ENCODE data around the gene CFAP20DC. TPM values are rescaled to one million over a fixed set of nuclear protein-coding genes. Genes with fewer than 3 reads are reported as not detected.
A peak's percentile ranks its signal among the peaks of the same experiment; 100 is the strongest.
"Not testable (repeated sequence)": the region's sequence is repeated elsewhere in the genome, so short reads cannot be mapped to it uniquely, and the experiment has no call there.

Gene CFAP20DC
- total RNA-seq, 1 experiment from 2014 or later, result not detected

DNA sequence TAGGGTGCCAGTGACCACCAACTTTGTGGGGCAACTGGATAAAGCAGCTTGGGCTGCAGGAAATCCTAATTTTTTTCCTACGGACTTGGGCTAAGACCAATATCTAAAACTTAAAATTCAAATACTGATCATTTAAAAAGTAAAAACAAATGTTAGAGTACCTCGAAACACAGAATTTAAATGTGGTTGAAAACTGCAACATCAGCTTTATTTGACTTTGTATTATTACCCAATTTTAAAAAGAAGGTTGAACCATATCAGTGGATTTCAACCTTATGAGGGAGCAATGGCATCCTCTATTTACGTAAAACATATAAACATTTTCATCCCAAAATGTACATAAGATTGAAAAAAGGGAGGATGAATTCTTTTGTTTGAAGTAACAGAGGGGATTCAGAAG is 26.2 kb downstream of the CFAP20DC start:
- no peak for DNase-seq (ENCODE audit: low read depth)

DNA sequence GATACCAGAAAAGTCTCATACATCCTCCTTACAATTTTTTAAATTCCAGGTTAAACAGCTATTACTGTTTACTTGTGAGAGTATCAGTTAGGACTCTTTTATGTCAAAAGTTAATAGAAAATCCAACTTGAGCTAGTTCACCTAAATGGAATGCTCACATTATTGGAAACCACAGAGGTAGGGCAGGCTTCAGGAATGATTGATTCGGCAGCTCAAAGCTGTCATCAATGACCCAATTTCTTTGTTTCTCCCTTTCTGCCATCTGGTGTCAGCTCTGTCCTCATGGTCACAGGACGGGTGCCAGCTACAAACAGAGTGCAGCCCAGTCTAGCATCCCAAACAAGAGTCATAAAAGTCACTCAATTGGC is 32.2 kb downstream of the CFAP20DC start:
- no peak for DNase-seq (ENCODE audit: low read depth)

DNA sequence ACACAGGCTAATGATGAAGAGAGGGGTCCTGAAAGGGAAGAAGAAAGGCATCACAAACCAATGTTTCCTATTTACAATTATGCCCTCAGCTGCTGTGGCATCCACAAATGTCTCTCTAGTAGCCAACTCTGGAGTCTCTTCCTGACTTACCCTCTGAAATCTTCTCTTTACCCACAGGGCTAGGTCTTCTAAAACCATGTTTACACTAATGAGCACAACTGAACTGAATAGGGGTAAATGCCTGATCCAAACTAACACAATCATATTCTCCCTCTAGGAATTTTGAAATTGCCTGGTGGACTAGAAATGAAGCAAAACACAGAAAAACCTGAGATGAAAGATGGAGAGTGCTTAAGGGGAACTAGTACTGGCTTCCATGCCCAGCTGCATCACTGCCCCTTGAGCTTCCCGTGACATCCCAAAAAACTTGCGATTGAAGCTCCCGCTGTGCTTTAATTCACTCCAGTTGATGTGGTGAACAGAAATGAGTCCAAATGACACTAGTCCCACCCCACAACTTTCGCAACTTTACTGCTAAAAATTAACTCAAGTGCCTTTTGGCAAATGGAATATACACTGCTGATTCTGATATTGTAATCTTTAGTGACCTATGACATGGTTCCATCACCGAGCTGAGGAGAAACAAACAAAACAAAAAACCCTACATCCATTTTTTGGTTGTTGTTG is 32.8 kb downstream of the CFAP20DC start:
- no peak for DNase-seq (ENCODE audit: low read depth)

DNA sequence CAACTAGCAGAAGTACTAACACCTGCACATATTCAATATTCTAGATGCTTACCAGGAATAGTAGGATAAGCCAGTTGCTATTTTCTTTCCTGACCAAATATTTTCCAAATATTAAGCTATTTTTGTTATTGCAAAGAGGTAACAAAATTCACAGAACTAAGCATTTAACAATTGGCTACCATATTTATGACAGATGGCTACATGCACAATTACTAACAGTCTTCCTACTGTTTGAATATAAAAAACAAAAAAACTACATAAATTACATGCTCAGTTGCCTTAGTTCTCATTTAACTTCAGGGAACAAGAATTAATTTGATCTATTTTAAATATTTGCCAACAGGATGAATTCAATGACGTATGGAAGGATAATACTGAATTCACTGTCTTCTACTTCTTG is 36.2 kb downstream of the CFAP20DC start:
- no peak for DNase-seq (ENCODE audit: low read depth)

DNA sequence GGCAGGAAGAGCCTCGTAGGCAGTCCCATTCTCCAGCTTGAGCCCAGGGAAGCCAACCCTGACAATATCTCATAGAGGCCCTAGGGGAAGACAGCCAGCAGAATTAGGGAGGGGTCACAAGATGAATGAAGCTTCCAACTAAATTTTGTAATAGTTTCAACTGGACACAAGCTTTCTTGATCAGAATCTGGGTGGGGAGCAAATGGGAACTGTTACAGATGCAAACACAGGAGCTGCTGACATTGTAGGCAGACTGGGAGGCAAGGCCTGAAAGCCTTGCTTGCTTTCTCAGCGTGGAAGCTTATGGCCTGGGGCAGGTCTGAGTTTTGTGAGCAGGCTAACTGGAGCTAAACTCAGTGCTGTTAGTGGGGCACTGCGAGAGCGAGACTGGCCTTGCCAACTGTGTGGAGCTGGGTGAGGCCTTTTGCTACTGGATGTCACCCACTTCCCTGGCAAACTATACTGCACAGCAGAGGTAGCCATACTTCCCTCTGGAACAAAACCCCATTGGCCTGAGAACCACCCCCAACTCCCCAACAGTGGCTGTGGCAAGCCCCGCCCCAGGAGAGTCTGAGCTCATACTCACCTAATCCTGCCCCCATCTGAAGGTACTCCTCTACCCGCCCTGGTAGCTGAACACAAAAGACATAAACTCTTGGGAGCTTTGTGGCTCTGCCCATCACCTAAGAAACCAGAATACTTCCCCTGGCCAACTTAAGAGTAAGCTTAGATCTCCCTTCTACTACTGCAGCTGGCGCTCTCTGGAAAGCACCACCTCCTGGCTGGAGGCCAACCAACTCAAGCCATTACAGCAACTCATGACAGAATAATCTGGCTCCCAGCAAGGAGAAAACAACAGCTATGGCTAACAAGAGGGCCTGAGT is 42.9 kb downstream of the CFAP20DC start:
- DNase-seq (ENCODE audit: low read depth), result peak; percentile 15

DNA sequence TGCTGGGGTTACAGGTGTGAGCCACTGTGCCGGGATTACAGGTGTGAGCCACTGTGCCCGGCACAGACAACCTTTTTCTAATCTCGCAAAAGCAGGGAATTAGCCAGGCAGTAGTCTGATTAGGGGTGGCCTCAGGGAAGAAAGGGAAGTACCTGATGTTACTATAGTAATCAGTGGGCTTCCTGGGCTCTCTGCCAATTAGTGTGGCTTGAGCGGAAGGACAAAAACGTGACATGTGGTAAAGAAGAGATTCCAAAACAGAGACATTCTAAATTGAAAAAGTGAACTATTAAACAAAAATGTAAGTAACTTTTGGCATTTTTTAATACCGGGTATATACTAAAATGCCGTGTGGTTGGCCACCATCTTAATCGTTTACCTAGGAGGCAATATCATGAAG is 48.1 kb downstream of the CFAP20DC start:
- peak; percentile 52 for DNase-seq (ENCODE audit: low read depth)

DNA sequence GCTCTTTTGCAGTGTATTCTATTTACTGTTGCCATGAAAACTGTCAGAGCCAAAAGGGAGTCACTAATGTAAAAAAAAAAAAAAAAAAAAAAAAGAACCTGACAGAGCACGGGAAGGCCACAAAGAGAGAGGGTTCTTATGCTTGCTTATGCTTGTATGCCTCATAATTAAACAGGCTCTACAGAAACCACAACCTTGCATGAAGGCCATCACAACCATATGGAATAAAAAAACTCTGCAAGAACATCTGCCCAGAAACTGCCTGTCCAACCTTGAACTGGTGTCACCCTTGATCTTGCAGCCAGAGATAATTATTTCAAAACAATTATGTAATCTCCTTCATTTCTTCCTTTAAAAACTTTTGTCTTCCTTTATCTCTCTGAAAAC is 50.1 kb downstream of the CFAP20DC start:
- DNase-seq (ENCODE audit: low read depth), result peak; percentile 14

DNA sequence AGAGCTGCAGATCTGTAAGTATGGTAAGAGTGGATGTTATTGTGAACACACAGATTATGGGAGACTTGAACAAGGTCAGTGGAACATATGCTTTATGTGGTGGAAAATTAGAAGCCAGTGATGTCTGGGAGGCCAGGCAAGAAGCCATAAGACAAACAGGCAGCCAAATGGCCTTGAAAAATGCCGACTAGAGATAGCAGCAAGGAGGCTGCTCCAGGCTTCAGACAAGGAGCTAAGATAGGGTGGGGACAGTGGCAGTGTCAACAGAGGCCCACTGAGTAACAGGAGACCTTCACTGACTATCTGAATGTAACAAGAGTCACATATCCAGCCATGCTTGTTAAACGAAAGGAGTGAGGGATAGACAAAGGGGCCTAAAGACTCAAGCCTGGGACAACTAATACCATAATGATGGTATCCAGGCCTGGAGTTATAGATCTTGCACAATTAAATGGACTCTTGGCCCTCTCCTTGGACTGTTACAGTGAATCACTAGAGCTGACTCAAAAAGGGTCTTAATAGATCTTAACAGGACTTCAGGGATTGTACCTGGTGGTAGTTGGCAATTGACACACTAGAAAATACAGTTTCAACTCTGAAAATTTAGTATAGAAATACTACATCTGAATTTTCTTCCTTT is 50.6 kb downstream of the CFAP20DC start:
- DNase-seq (ENCODE audit: low read depth), result no peak

DNA sequence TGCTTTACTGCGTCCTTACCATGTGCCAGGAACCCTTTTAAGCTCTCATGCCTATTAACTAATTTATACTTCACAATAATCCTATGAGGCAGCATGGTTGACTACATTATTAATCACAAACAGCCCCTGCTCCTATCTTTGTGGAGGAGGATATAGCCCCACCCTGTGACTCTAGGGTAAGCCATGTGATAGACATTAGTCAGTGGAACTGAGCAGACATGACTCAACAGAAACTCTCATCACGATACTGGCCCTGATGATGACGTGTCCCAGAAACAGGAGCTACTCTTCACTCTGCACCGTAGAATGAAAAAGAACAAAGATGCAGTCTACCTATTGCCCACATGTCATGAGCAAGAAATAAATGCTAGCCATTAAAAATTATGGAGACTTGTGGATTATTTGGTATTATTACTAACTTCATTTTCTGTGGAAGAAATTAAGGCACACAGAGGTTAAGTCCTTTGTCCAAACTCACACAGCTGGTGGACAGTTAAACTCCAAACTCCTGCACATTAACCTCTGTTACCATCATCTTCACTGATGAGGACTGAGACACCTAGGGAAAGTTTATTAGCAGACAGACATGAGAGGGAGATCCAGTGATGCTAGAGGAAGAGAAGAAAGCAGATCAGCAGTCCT is 51.2 kb downstream of the CFAP20DC start:
- peak; percentile 93 for DNase-seq (ENCODE audit: low read depth)

DNA sequence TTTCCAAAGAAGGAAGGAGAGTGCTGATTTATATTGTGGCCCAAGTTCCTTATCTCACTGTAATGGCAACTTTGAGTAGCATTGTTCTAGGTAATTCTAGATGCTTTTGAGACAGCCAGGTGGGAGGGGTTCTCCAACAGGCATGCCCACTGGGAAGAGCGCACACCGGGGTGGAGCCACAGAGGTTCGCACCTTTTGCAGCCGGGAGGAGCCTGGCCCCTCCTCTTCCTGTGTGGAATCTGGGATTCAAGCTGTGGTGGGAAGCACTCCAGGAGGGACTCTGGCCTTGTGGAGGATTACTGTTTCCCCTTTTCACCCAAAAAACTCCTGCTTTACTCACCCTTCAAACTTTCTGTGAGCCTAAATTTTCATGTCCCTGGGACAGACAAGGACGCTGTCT is 53.1 kb downstream of the CFAP20DC start:
- DNase-seq (ENCODE audit: low read depth), result no peak

DNA sequence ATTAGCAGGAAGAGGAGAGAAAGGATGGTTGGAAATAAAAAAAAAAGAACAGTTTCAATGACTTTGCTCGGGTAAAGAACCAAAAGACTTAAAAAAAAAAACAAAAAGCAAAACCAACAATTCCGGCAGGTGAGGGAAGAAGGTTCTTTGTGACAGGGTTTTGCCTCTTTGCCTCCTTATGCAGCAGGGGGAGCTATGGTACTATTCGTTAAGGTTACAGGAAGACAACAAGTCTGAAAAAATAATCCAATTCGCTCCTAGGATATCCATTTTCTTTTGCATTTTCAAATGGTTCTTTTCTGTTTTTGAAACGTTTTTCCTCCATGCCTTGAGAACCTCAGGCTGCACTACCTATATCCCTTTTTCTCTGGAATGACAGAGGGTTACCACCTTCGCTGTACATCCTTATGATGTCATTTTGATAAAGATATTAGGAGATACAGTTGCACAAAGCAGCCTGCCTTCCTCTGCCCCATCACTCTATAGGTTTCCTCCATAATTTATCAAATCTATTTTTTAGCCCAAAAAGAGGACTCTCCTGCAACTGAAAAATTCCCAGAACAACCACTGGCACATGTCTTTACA is 55.0 kb downstream of the CFAP20DC start:
- DNase-seq (ENCODE audit: low read depth), result peak; percentile 74

DNA sequence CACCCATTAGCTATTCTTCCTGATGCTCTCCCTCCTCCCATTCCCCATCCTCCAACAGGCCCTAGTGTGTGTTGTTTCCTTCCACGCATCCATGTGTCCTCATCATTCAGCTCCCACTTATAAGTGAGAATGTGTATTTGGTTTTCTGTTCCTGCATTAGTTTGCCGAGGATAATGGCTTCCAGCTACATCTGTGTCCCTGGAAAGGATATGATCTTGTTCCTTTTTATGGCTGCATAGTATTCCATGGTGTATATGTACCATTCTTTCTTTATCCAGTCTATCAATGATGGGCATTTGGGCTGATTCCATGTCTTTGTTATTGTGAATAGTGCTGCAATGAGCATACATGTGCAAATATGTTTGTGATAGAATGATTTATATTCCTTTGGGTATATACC is 56.3 kb downstream of the CFAP20DC start:
- DNase-seq (ENCODE audit: low read depth), result no peak

DNA sequence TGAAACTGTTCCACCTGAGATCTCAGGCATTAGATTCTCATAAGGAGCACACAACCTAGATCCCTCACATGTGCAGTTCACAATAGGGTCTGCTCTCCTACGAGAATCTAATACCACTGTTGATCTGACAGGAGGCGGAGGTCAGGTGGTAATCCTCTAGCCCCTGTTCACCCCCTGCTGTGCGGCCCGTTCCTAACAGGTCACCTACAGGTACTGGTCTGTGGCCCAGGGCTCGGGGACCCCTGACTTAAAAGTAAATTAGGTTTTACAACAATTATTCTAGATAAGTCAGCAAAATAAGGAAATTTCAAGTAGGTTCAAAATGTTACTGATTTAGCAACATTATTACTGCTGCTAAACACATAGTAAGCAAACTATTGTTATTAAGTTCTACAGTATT is 58.2 kb downstream of the CFAP20DC start:
- no peak for DNase-seq (ENCODE audit: low read depth)

DNA sequence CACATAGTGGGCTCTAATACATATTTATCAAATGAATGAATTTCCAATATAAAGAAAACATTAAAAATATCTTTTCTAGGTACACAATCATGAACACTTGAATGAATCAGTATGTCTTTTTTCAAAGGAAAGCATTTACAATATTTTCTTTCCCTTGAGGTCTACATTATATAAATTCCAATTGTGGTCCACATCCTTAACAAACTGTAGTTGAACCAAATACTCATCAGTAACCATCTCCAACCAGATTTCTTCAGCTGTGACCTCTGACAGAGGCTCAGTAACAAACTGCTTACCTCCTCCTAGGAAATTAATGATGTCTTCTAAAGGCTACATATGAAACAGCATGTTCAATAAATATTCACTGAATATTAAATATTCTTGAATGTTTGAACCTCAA is 58.8 kb downstream of the CFAP20DC start:
- DNase-seq (ENCODE audit: low read depth), result no peak

DNA sequence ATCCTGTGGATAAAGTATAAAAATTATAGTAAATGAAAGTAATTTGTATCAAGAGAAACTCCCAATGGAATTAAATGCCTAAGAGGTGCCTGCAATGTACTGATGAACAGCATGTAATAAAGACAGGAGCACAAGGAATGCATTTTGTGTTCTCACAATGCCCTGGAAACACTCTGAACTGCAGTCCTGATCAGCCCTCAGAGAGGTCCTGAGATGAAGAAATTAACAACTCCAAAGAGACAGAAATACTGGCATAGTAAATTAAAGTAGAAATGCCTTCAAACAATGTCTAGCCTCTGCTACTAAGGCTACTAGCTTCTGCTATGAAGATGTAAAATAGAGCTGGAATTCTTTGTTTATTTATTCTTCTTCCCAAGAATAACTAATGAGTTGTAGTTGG is 59.9 kb downstream of the CFAP20DC start:
- no peak for DNase-seq (ENCODE audit: low read depth)

DNA sequence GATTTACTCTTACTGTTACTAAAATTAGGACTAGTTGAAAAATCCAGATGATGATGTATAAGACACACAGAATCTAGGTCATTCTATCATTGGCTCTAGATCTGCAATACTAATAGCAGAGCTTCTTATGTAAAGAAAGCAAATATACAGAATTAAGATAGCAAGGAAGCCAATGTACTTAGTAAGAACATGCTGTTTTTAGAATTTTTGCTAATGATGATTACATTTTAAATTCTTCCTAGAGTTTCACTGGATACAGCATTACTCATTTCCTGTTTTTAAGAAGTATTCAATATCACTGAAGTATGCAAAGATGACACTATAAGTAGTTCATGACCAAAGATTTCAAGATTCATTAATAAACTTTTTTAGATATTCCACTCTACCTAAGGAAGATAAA is 60.7 kb downstream of the CFAP20DC start:
- DNase-seq (ENCODE audit: low read depth), result peak; percentile 37

DNA sequence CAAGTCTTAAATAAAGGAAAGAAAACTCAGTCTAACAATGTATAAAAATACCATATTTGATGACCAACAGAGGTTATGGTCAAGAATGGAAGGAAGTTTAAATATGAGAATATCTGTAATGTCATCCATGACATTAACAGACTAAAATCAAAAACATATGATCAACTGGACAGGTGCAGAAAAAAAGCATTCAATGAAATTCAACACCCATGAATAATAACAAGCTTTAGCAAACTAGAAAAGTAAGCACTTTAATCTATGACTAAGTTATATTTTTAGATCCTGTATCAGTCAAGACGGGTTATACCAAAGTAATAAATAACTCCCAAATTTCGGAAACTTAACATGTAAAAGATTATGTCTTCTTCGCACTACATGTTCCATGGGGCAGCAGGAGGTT is 61.8 kb downstream of the CFAP20DC start:
- no peak for DNase-seq (ENCODE audit: low read depth)

DNA sequence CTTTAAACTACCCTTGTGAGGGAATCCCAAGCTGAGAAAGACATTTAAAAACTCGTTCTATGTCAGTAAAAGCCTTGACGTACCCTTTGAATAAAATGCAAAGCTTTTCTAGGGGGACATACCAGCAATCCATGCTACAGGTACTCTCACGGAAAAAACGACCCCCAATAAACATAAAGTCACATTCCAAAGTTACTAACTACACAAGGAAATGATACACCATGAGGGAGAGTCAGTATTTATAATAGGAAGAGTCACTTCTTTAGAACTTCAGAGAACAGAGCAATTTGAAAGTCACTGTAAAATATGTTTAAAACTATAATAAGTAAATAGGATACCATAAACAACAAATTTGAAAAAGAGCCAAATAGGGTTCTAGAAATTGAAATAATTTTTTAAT is 63.2 kb downstream of the CFAP20DC start:
- DNase-seq (ENCODE audit: low read depth), result no peak

DNA sequence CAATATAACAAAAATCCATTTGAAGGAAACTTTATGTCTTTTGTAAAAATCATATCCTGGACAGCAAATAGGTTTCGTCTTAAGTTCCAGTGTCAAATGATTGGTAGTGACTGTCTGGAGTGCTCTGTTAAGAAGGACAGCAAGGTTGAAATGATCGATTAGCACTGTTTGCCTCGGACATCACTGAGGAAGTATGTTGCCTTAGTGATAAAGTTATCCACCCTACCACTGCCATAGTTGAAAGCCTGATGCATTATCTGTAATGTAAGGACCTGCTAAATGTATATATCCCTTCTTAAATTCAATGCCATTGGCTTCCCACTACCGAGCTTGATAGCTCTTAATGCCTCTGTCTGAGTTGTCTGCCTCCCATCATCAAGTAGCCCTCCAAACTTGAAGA is 70.0 kb downstream of the CFAP20DC start:
- no peak for DNase-seq (ENCODE audit: low read depth)

DNA sequence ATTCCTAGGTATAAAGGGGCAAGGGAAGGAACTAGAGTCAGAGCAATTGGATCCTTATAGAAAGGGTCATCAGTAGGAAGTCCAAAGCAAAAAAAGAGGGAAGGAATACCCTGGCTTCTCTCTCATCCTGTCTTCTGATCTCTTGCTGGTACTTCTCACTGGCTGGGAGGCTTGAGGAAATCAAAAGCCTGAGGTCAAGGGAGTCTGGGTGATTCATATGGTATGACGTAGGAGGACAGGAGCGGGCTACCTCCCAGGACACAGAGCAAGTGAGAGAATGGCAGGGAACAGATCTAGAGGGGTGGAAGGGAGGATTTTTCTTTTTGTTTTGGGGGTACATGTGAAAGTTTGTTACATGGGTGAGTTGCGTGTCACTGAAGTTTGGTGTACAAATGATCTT is 76.0 kb downstream of the CFAP20DC start:
- DNase-seq (ENCODE audit: low read depth), result peak; percentile 34

DNA sequence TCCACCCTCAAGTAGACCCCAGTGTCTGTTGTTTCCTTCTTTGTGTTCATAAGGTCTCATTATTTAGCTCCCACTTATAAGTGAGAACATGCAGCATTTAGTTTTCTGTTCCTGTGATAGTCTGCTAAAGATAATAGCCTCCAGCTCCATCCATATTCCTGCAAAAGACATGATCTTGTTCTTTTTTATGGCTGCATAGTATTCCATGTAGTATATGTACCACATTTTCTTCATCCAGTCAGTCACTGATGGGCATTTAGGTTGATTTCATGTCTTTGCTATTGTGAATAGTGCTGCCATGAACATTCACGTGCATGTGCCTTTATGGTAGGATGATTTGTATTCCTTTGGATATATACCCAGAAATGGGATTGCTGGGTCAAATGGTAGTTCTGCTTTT is 82.0 kb downstream of the CFAP20DC start:
- DNase-seq (ENCODE audit: low read depth), result not testable (repeated sequence)

DNA sequence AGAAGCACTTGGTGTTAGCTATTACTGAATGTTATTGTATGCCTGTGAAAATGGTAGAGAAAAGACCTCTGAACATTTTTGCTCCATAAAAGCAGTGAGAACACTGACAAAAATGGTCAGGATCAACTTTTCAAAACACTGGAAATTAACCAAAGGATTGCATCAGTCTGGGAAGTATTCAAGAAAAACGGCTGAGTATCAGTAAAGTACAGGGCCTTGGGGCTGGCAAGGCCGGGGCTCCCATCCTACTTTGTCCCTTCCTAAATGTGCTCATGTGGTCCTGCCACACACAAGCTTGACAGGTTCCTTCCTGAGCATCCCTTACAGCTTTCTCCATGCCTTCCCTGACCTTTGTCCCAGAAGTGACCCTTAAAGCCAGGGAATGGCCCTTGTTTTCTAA is 84.0 kb downstream of the CFAP20DC start:
- DNase-seq (ENCODE audit: low read depth), result no peak
